HG02840 (cell line): ENCODE data around the gene IL3RA.

Experiments used
- ATAC-seq: cut with Tn5 transposase; IDR thresholded peaks from one replicate; pipeline ENCODE4 v1.9.1; 2021; ENCODE audit warnings: mild to moderate bottlenecking, moderate library complexity, moderate number of reproducible peaks; ENCODE audit not compliant: unreplicated experiment, low FRiP score

IL3RA gene

GRCh38 chrX:1378306-1378759 is 41.7 kb downstream of the IL3RA start:
- no peak for ATAC-seq

- ATAC-seq: no peak
Observed at GRCh38 chrX:1380672-1381233, 44.2 kb downstream of the IL3RA start.

GRCh38 chrX:1384658-1385252 is 48.2 kb downstream of the IL3RA start:
- no peak for ATAC-seq

- no peak for ATAC-seq
Observed at GRCh38 chrX:1385253-1386223, 49.0 kb downstream of the IL3RA start.

- no peak for ATAC-seq
Observed at GRCh38 chrX:1386338-1387127, 49.9 kb downstream of the IL3RA start.

GRCh38 chrX:1387141-1387776 is 50.7 kb downstream of the IL3RA start:
- ATAC-seq: no peak

- ATAC-seq: no peak
Observed at GRCh38 chrX:1388651-1389050, 52.1 kb downstream of the IL3RA start.

GRCh38 chrX:1389181-1389992 is 52.8 kb downstream of the IL3RA start:
- ATAC-seq: no peak

GRCh38 chrX:1389993-1390285 is 53.4 kb downstream of the IL3RA start:
- no peak for ATAC-seq

GRCh38 chrX:1390621-1391369 is 54.2 kb downstream of the IL3RA start:
- no peak for ATAC-seq

GRCh38 chrX:1391370-1391706 is 54.8 kb downstream of the IL3RA start:
- no peak for ATAC-seq

- peak; percentile 87 for ATAC-seq
Observed at GRCh38 chrX:1391707-1392375, 55.3 kb downstream of the IL3RA start, which contains the start of gene SLC25A6. Gene SLC25A6, minus strand, starts transcription at chrX:1392113. Its CDS starts 104 bp downstream, at chrX:1392009.

GRCh38 chrX:1392376-1393068 is 55.9 kb downstream of the IL3RA start:
- ATAC-seq: peak; percentile 13

- ATAC-seq: no peak
Observed at GRCh38 chrX:1393871-1394615, 57.5 kb downstream of the IL3RA start.

- no peak for ATAC-seq
Observed at GRCh38 chrX:1394731-1395501, 58.3 kb downstream of the IL3RA start.

- no peak for ATAC-seq
Observed at GRCh38 chrX:1395646-1396216, 59.1 kb downstream of the IL3RA start.
